GM12878 (cell line): ENCODE results near the gene RAB24. TPM values are rescaled to one million over a fixed set of nuclear protein-coding genes. Genes with fewer than 3 reads are reported as not detected.
"Not testable (repeated sequence)": the region's sequence is repeated elsewhere in the genome, so short reads cannot be mapped to it uniquely, and the experiment has no call there.

Source experiments
- ATAC-seq: fragments of 200-7000 bp; cut with Tn5 transposase; 3 replicates; pipeline ENCODE4 v1.9.1; 2020; ENCODE audit warnings: mild to moderate bottlenecking, moderate library complexity
- BruUV-seq: library from RNA; stranded (reverse); fragments of 400-500 nt; replicated peaks from 2 replicates; lab custom pipeline; 2021; lab: Mats Ljungman, UMichigan
- CTCF ChIA-PET: fragments of 300-600 bp; sonication (Branson Sonifier 250); formaldehyde crosslinking; extraction: SDS; loops from one replicate; lab custom pipeline; 2021; ENCODE audit warnings: inconsistent platforms; lab: Yijun Ruan, JAX
- POLR2A ChIA-PET: fragments of 350-600 bp; formaldehyde crosslinking; extraction: SDS; loops from one replicate; lab custom pipeline; 2021; ENCODE audit warnings: inconsistent platforms; lab: Charles Lee
- RAD21 ChIA-PET: fragments of 300-600 bp; sonication (Branson Sonifier 250); formaldehyde crosslinking; loops from one replicate; lab custom pipeline; 2023; ENCODE audit warnings: antibody characterized with exemption; ENCODE audit not compliant: unreplicated experiment; lab: Charles Lee
- SMC1A ChIA-PET: fragments of 300-600 bp; sonication (Branson Sonifier 250); formaldehyde crosslinking; loops from one replicate; lab custom pipeline; 2023; ENCODE audit not compliant: unreplicated experiment, uncharacterized antibody; lab: Charles Lee
- DNase-seq: peaks from one replicate; pipeline ENCODE4 v3.0.0-alpha.2; 2011; ENCODE audit warnings: low read depth, low spot score
- FAIRE-seq: peaks from 3 replicates; lab custom pipeline; 2011; peaks lifted over from hg19 to GRCh38; lab: Jason Lieb, UNC
- H2AFZ ChIP-seq: 2 replicates; pipeline ENCODE4 v1.6.0; 2011; ENCODE audit warnings: low read depth, low read length, control low read depth; ENCODE audit not compliant: control insufficient read depth
- H3K27ac ChIP-seq: 2 replicates; pipeline ENCODE4 v1.5.1; 2011; ENCODE audit warnings: control low read depth; ENCODE audit not compliant: control insufficient read depth, insufficient read depth
- H3K27me3 ChIP-seq, 2 experiments: replicated peaks in 1 of 2; 2 replicates each; pipeline versions ENCODE4 v1.6.0 to v1.6.1; 2011; ENCODE audit warnings: low read length in 1 of 2; ENCODE audit not compliant: control insufficient read depth in 2 of 2, insufficient read depth in 2 of 2
- H3K36me3 ChIP-seq, 2 experiments: 2 replicates each; pipeline ENCODE4 v1.5.1; 2011; ENCODE audit warnings: low read length in 1 of 2; ENCODE audit not compliant: control insufficient read depth in 2 of 2, insufficient read depth in 2 of 2
- H3K4me1 ChIP-seq: 2 replicates; pipeline ENCODE4 v1.6.1; 2011; ENCODE audit warnings: mild to moderate bottlenecking, low read length, moderate library complexity, mixed read lengths; ENCODE audit not compliant: control insufficient read depth, insufficient read depth
- H3K4me2 ChIP-seq: 2 replicates; pipeline ENCODE4 v1.6.0; 2011; ENCODE audit warnings: control low read depth; ENCODE audit not compliant: control insufficient read depth, insufficient read depth
- H3K4me3 ChIP-seq: fragments of 200-600 bp; sonication (generic); 2 replicates; pipeline ENCODE4 v1.5.1; 2016
- H3K79me2 ChIP-seq: 2 replicates; pipeline ENCODE4 v1.6.0; 2011; ENCODE audit warnings: low read length; ENCODE audit not compliant: control insufficient read depth, insufficient read depth
- H3K9ac ChIP-seq: 2 replicates; pipeline ENCODE4 v1.8.0; 2011; ENCODE audit warnings: low read length, control low read depth, mixed read lengths; ENCODE audit not compliant: control insufficient read depth, insufficient read depth
- H3K9me3 ChIP-seq: replicated peaks from 3 replicates; pipeline ENCODE4 v1.5.1; 2011; ENCODE audit warnings: mild to moderate bottlenecking, low read length; ENCODE audit not compliant: control insufficient read depth, insufficient read depth
- H4K20me1 ChIP-seq: 2 replicates; pipeline ENCODE4 v1.6.0; 2011; ENCODE audit not compliant: control insufficient read depth, insufficient read depth
- BMI1 ChIP-seq: fragments of 450-650 bp; IDR thresholded peaks from 2 replicates; pipeline ENCODE4 v1.6.1; 2016; ENCODE audit warnings: mild to moderate bottlenecking, moderate library complexity, borderline replicate concordance
- CHD4 ChIP-seq: fragments of 200-600 bp; sonication (generic); IDR thresholded peaks from 2 replicates; pipeline ENCODE4 v1.6.1; 2016; ENCODE audit warnings: mild to moderate bottlenecking
- ETV6 ChIP-seq, 2 experiments: fragments of 450-650 bp in 1 of 2; IDR thresholded peaks in 1 of 2; conservative IDR thresholded peaks in 1 of 2; 2 replicates each; pipeline ENCODE4 v1.6.1; 2014; ENCODE audit warnings: antibody characterized with exemption in 1 of 2, borderline replicate concordance in 1 of 2, low read depth in 1 of 2, mild to moderate bottlenecking in 1 of 2, moderate library complexity in 1 of 2
- TAF1 ChIP-seq: IDR thresholded peaks from 2 replicates; pipeline ENCODE4 v1.6.1; 2011; ENCODE audit warnings: mild to moderate bottlenecking, low read depth, low read length, borderline replicate concordance
- WGBS: methylation state at CpG from one replicate; pipeline ENCODE4 v1.1.6; 2016; ENCODE audit warnings: low lambda C conversion rate; ENCODE audit not compliant: insufficient replicate concordance, insufficient coverage; ENCODE audit errors: missing lambda C conversion rate; 5-methylcytosine and 5-hydroxymethylcytosine counted together
- in situ Hi-C: fragments of 300-500 bp; cut with MboI; formaldehyde crosslinking; loops from 9 replicates; pipeline ENCODE4 v1.14.3; 2018; ENCODE audit warnings: mixed read lengths
- intact Hi-C: fragments of 100-400 bp; cut with micrococcal nuclease; formaldehyde crosslinking; loops from one replicate; pipeline ENCODE4 v1.14.2; 2022; ENCODE audit not compliant: unreplicated experiment
- polyA plus RNA-seq, 11 experiments: library from polyadenylated mRNA; depleted of rRNA in 4 of 11; unstranded in 6 of 11; stranded (reverse) in 5 of 11; fragments of >200 nt; fragmentation: Nextera tagmentation in 4 of 11; fragmentation: Illumina TruSeq in 1 of 11; extraction: Ambion mirVana in 4 of 11; extraction: Trizol in 1 of 11; gene quantifications; 1 replicate in 1 of 11; 2 replicates in 10 of 11; pipeline versions ENCODE4 v1.2.1 to v1.2.3, GENCODE V29; 2011 to 2016; ENCODE audit warnings: inconsistent platforms in 2 of 11, missing spikeins in 2 of 11, low read depth in 1 of 11
- total RNA-seq, 4 experiments: library from RNA; depleted of rRNA in 3 of 4; stranded (reverse); fragments of >200 nt in 3 of 4; fragmentation: Illumina TruSeq in 1 of 4; extraction: Trizol in 1 of 4; gene quantifications; 2 replicates each; pipeline versions ENCODE4 v1.2.1 to v1.2.3, GENCODE V29; 2013 to 2021
- TF ChIP-seq, protein P1 (sequence below): IDR thresholded peaks from 2 replicates; pipeline ENCODE4 v1.6.1; 2011; ENCODE audit warnings: mild to moderate bottlenecking, low read depth, low read length, moderate library complexity; ENCODE audit not compliant: insufficient replicate concordance

RAB24 gene
- total and polyA plus RNA-seq, 10 of the 15 experiments (the other 5 are each of a cell fraction or from before 2014, with no cell fraction given), result 8.0 to 44.4 (median 24.4) TPM

- no peak overlapping the region for H2AFZ ChIP-seq
- in situ Hi-C loops, result no loop called here
- TF ChIP-seq CHD4, result no peak
- TF ChIP-seq ETV6 (conservative IDR thresholded peaks at IDR 0.05 in 1 of 2, IDR thresholded peaks at IDR 0.05 in 1 of 2; ENCODE audit: borderline replicate concordance in 1 of 2, low read depth in 1 of 2), result no peak
- TF ChIP-seq, protein P1, sequence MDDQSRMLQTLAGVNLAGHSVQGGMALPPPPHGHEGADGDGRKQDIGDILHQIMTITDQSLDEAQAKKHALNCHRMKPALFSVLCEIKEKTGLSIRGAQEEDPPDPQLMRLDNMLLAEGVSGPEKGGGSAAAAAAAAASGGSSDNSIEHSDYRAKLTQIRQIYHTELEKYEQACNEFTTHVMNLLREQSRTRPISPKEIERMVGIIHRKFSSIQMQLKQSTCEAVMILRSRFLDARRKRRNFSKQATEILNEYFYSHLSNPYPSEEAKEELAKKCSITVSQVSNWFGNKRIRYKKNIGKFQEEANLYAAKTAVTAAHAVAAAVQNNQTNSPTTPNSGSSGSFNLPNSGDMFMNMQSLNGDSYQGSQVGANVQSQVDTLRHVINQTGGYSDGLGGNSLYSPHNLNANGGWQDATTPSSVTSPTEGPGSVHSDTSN, result no peak
- TF ChIP-seq BMI1, result no peak
- TF ChIP-seq TAF1, result no peak
Measured at GRCh38 chr5:177260961-177261360, 42.6 kb downstream of the RAB24 start.

GRCh38 chr5:177258711-177259110 lies 44.8 kb downstream of the RAB24 start:
- H4K20me1 ChIP-seq, H3K4me1 ChIP-seq, H3K9me3 ChIP-seq, H3K27ac ChIP-seq, in situ Hi-C loops, H3K27me3 ChIP-seq, ATAC-seq, POLR2A ChIA-PET, H3K79me2 ChIP-seq, CTCF ChIA-PET, FAIRE-seq, H3K4me2 ChIP-seq, SMC1A ChIA-PET, BruUV-seq, H3K4me3 ChIP-seq, RAD21 ChIA-PET, intact Hi-C loops, H3K9ac ChIP-seq, DNase-seq, H2AFZ ChIP-seq: not testable (repeated sequence)
- H3K36me3 ChIP-seq, result peaks cover 6 to 33% of the 10 kb centered on the region in 2 experiments
- WGBS, result 93% methylated on average over 7 of the region's 7 CpGs

More at GRCh38 chr5:177260961-177261360, 42.6 kb downstream of the RAB24 start:
- RAD21 ChIA-PET, result no interaction called here
- no peak overlapping the region for H3K9ac ChIP-seq
- CTCF ChIA-PET, result no interaction called here
- H3K4me3 ChIP-seq, result no peak overlapping the region
- no peak overlapping the region for H3K4me2 ChIP-seq
- FAIRE-seq, result no peak
- no peaks in the 10 kb centered on the region for H3K9me3 ChIP-seq
- H3K36me3 ChIP-seq, result peaks cover 11 to 34% of the 10 kb centered on the region in 2 experiments
- no peaks in the 10 kb centered on the region for H4K20me1 ChIP-seq
- no peaks in the 10 kb centered on the region for H3K27me3 ChIP-seq
- POLR2A ChIA-PET, result interaction anchor here (0.7 kb wide), 1 partner anchor 35 kb away, joined by 5 read pairs; no protein-coding TSS in a partner anchor
- BruUV-seq, result no TSS peak
- 92% methylated on average over 7 of the region's 7 CpGs for WGBS
- intact Hi-C loops, result loop anchor here (5.0 kb wide), 1 partner anchor 149 kb away; no protein-coding TSS in a partner anchor
- no peaks in the 10 kb centered on the region for H3K4me1 ChIP-seq
- no peak for ATAC-seq
- no peaks in the 10 kb centered on the region for H3K79me2 ChIP-seq
- no peak overlapping the region for H3K27ac ChIP-seq
- DNase-seq, result no peak
- SMC1A ChIA-PET, result no interaction called here
